Hepatocyte (in vitro differentiated cells): ENCODE measurements around the gene H2BW1. TPM values are rescaled to one million over a fixed set of nuclear protein-coding genes. Genes with fewer than 3 reads are reported as not detected.

ENCODE experiments used
- polyA plus RNA-seq: library from polyadenylated mRNA; unstranded; fragments of >200 nt; fragmentation: Nextera tagmentation; extraction: Ambion mirVana; gene quantifications from 2 replicates; pipeline ENCODE4 v1.2.1, GENCODE V29; 2016
- total RNA-seq: library from RNA; depleted of rRNA; stranded (reverse); fragments of >200 nt; gene quantifications from 2 replicates; pipeline ENCODE4 v1.2.3, GENCODE V29; 2014

H2BW1 gene
- total and polyA plus RNA-seq, 2 experiments from 2014 or later: not detected

Other genes with a start within 250 kb of the H2BW1 start
- gene PLP1, start 236.9 kb downstream of the H2BW1 start, total RNA-seq: 1.5 and 1.8 TPM in 2 replicates
- gene PLP1, start 236.9 kb downstream of the H2BW1 start, polyA plus RNA-seq: 0.80 and 1.1 TPM in 2 replicates
- gene RAB9B, start 181.5 kb downstream of the H2BW1 start, total RNA-seq: 2.4 and 3.6 TPM in 2 replicates
- 1.6 and 2.2 TPM in 2 replicates for gene RAB9B, start 181.5 kb downstream of the H2BW1 start, polyA plus RNA-seq
- 6.6 and 6.8 TPM in 2 replicates for gene TMSB15B, start 51.1 kb downstream of the H2BW1 start, total RNA-seq
- 14.3 and 18.2 TPM in 2 replicates for gene TMSB15B, start 51.1 kb downstream of the H2BW1 start, polyA plus RNA-seq
- gene H2BW2, start 26.2 kb upstream of the H2BW1 start, total RNA-seq: not detected in 2 replicates
- gene H2BW2, start 26.2 kb upstream of the H2BW1 start, polyA plus RNA-seq: not detected in 2 replicates
- 4.6 and 7.5 TPM in 2 replicates for gene TMSB15C, start 62.5 kb upstream of the H2BW1 start, total RNA-seq
- gene TMSB15C, start 62.5 kb upstream of the H2BW1 start, polyA plus RNA-seq: 0.95 and 1.5 TPM in 2 replicates
- gene ZCCHC18, start 98.8 kb upstream of the H2BW1 start, total RNA-seq: 0.56 and 0.57 TPM in 2 replicates
- 1.2 and 5.7 TPM in 2 replicates for gene ZCCHC18, start 98.8 kb upstream of the H2BW1 start, polyA plus RNA-seq
- gene SLC25A53, start 143.3 kb upstream of the H2BW1 start, total RNA-seq: 5.5 and 6.8 TPM in 2 replicates
- gene SLC25A53, start 143.3 kb upstream of the H2BW1 start, polyA plus RNA-seq: 4.8 and 5.7 TPM in 2 replicates
- 23.3 and 29.1 TPM in 2 replicates for gene FAM199X, start 152.7 kb upstream of the H2BW1 start, total RNA-seq
- 9.2 and 11.7 TPM in 2 replicates for gene FAM199X, start 152.7 kb upstream of the H2BW1 start, polyA plus RNA-seq
- gene ESX1, start 241.2 kb upstream of the H2BW1 start, total RNA-seq: not detected in 2 replicates
- gene ESX1, start 241.2 kb upstream of the H2BW1 start, polyA plus RNA-seq: not detected in 2 replicates